ENCODE measurements around the gene FGF14.

- TF ChIP-seq, protein P1, sequence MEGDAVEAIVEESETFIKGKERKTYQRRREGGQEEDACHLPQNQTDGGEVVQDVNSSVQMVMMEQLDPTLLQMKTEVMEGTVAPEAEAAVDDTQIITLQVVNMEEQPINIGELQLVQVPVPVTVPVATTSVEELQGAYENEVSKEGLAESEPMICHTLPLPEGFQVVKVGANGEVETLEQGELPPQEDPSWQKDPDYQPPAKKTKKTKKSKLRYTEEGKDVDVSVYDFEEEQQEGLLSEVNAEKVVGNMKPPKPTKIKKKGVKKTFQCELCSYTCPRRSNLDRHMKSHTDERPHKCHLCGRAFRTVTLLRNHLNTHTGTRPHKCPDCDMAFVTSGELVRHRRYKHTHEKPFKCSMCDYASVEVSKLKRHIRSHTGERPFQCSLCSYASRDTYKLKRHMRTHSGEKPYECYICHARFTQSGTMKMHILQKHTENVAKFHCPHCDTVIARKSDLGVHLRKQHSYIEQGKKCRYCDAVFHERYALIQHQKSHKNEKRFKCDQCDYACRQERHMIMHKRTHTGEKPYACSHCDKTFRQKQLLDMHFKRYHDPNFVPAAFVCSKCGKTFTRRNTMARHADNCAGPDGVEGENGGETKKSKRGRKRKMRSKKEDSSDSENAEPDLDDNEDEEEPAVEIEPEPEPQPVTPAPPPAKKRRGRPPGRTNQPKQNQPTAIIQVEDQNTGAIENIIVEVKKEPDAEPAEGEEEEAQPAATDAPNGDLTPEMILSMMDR (IDR thresholded peaks at IDR 0.05) = no peak
- no peak for TF ChIP-seq POLR2A (IDR thresholded peaks at IDR 0.05)
These were observed 673.8 kb downstream of the FGF14 start for GRCh38 chr13:101728021-101728420.
